Spinal cord (tissue), 10 donors: ENCODE data around the gene GPR162. TPM values are rescaled to one million over a fixed set of nuclear protein-coding genes. Genes with fewer than 3 reads are reported as not detected.
A peak's percentile ranks its signal among the peaks of the same experiment; 100 is the strongest.

Experiments
- DNase-seq, 6 donors: peaks; one replicate each; pipeline versions ENCODE4 v3.0.0 to v3.0.0-alpha.2; 2013 to 2015; ENCODE audit warnings: low spot score in 6 of 6, low read depth in 4 of 6
- H3K27ac ChIP-seq: one replicate; pipeline ENCODE4 v1.5.1; 2013; ENCODE audit warnings: low read depth, low read length, control low read depth
- H3K27me3 ChIP-seq: one replicate; pipeline ENCODE4 v1.6.1; 2013; ENCODE audit warnings: low read length; ENCODE audit not compliant: control insufficient read depth, insufficient read depth
- H3K36me3 ChIP-seq: one replicate; pipeline ENCODE4 v1.6.1; 2013; ENCODE audit warnings: low read length; ENCODE audit not compliant: control insufficient read depth, insufficient read depth
- H3K4me1 ChIP-seq: one replicate; pipeline ENCODE4 v1.6.1; 2013; ENCODE audit warnings: low read length; ENCODE audit not compliant: control insufficient read depth, insufficient read depth
- H3K4me3 ChIP-seq: one replicate; pipeline ENCODE4 v1.5.1; 2013; ENCODE audit warnings: low read depth, low read length, control low read depth
- H3K9me3 ChIP-seq: one replicate; pipeline ENCODE4 v1.6.1; 2013; ENCODE audit warnings: low read length; ENCODE audit not compliant: control insufficient read depth, insufficient read depth
- WGBS: methylation state at CpG from one replicate; pipeline ENCODE4 v1.1.5; 2013; ENCODE audit warnings: missing lambda C conversion rate; ENCODE audit not compliant: insufficient coverage; 5-methylcytosine and 5-hydroxymethylcytosine counted together
- polyA plus RNA-seq, 2 donors: library from polyadenylated mRNA; unstranded; fragments of 120-200 nt; gene quantifications; one replicate each; pipeline ENCODE4 v1.2.1, GENCODE V29; 2013; ENCODE audit not compliant: insufficient read length in 2 of 2
- total RNA-seq, 2 donors: library from RNA; depleted of rRNA in 1 of 2; stranded (reverse); fragments of 120-200 nt in 1 of 2; fragments of >200 nt in 1 of 2; gene quantifications; one replicate each; pipeline versions ENCODE4 v1.2.3 to v1.2.4, GENCODE V29; 2013 to 2014
- donor health status: healthy.

The GPR162 gene
- total and polyA plus RNA-seq, 4 donors: 43.4 to 128 (median 83.5) TPM

DNA sequence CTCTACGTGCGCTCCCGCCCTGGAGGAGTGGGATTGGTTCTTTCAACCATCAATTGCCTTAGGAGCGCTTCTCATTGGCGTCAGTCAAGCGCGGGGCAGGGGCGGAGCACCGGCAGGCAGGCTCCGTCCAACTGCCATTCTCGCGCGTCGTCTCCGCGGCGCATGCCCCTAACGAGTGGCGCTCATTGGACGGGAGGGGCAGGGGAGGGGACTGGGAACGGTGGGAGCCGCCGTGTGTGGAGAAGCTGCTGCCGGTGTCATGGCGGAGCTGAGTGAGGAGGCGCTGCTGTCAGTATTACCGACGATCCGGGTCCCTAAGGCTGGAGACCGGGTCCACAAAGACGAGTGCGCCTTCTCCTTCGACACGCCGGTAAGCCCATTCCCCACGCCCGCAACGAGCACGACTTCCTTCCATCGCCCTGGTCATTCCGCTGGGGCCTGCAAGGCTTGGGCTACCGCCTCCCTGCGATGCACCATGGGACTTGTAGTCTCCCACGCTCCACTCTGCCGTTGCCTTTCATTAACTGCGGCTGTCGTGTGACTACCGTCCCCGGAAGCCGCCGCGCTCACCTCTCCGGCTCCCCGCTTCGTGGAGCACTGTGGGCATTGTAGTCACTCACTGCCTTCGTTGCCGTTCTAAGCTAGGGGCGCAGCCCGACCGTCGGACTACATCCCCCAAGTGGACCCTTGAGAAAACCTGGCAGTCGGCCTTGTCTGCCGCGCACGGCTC, 30.5 kb downstream of the GPR162 start, which contains the start of gene USP5:
TSS of gene USP5 (plus strand) at position 230 of the 730 bp plus-strand sequence. CDS start at position 260, 30 bp downstream.
- H3K9me3 ChIP-seq: no peaks in the 10 kb centered on the region
- peak within 1 kb of the TSS; percentile 100 for H3K27ac ChIP-seq
- H3K27me3 ChIP-seq: no peaks in the 10 kb centered on the region
- H3K36me3 ChIP-seq: peaks cover 51% of the 10 kb centered on the region
- peak within 1 kb of the TSS; percentile 94 for H3K4me3 ChIP-seq
- peaks cover 30% of the 10 kb centered on the region for H3K4me1 ChIP-seq
- peak; percentile 98 to 100 (median 98) for DNase-seq
- WGBS: 0% methylated on average over 65 of the region's 65 CpGs

- Histone ChIP-seq H3K27me3 (no peaks in the 10 kb centered on the region), H3K4me1 (peaks cover 30% of the 10 kb centered on the region), H3K27ac (peak overlapping the region; percentile 100), H3K4me3 (peak overlapping the region; percentile 94), H3K9me3 (no peaks in the 10 kb centered on the region), H3K36me3 (peaks cover 51% of the 10 kb centered on the region)
- DNase-seq: peak in 3 of 6 donors; percentile 4 to 71 (median 68)
- 0% methylated on average over 12 of the region's 18 CpGs for WGBS
Measured at GRCh38 chr12:6852651-6853354, 31.2 kb downstream of the GPR162 start.

DNA sequence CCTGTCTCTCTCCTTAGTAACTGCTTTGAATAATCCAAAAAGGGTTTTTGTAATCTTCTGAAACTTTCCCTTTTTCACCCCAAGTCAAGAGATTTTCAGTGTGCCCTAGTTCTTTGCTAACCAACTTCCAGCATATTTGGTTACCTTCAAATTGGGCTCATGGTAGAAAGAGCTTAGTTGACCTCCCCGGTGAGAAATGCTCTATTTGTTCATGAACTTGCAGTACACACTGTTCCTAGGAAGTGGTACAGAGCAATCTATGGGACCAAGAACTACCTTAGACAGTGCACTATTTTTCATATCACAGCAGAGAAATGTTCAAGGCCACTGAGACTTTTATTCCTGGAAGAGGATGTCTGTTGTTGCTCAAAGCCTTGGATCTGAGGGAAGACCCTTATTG, 32.0 kb downstream of the GPR162 start:
- no peak overlapping the region for H3K4me3 ChIP-seq
- DNase-seq: no peak
- peaks cover 51% of the 10 kb centered on the region for H3K36me3 ChIP-seq
- WGBS: 88% methylated on average over 1 of the region's 1 CpG
- H3K27me3 ChIP-seq: no peaks in the 10 kb centered on the region
- peaks cover 30% of the 10 kb centered on the region for H3K4me1 ChIP-seq
- H3K9me3 ChIP-seq: no peaks in the 10 kb centered on the region
- peak overlapping the region; percentile 100 for H3K27ac ChIP-seq

GRCh38 chr12:6854036-6854435, 32.4 kb downstream of the GPR162 start:
- no peaks in the 10 kb centered on the region for H3K9me3 ChIP-seq
- H3K27me3 ChIP-seq: no peaks in the 10 kb centered on the region
- WGBS: 84% methylated on average over 6 of the region's 6 CpGs
- H3K4me3 ChIP-seq: no peak overlapping the region
- peaks cover 52% of the 10 kb centered on the region for H3K36me3 ChIP-seq
- peaks cover 30% of the 10 kb centered on the region for H3K4me1 ChIP-seq
- DNase-seq: no peak
- no peak overlapping the region for H3K27ac ChIP-seq

DNA sequence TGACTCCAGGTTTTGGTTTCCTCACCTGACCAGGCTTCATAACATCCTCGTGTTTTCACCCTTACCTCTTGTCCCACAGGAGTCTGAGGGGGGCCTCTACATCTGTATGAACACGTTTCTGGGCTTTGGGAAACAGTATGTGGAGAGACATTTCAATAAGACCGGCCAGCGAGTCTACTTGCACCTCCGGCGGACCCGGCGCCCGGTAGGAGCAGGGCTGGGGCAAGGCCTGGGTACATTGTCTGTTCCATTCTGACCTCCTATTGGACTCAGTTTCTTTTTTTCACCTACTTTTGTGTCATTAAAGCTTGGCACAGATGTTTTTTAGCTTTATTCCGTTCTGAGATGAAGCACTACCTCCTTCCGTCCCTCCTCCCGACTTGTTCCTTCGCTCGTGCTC, 33.7 kb downstream of the GPR162 start:
- Histone ChIP-seq H3K27me3 (no peaks in the 10 kb centered on the region), H3K36me3 (peaks cover 53% of the 10 kb centered on the region), H3K27ac (no peak overlapping the region), H3K9me3 (no peaks in the 10 kb centered on the region), H3K4me1 (peaks cover 24% of the 10 kb centered on the region), H3K4me3 (no peak overlapping the region)
- WGBS: 93% methylated on average over 14 of the region's 14 CpGs
- no peak for DNase-seq

DNA sequence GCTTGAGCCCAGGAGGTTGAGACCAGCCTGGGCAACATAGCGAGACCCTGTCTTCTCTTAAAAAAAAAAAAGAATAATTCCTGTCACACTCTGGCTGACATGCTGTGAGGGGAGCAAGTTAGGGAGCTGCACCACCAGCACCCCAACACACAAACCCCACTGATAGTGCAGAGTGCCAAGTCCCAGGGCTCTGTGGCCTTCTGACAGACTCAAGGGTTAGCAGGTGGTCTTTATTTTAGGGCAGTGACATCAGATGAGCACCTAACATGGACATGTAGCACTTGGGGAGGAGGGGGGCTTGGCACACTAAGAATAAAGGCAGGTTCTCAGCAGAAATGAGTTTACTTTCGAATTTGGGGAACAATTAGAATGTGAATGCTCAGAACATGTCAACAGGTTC, 37.2 kb downstream of the GPR162 start:
- peaks cover 6% of the 10 kb centered on the region for H3K4me1 ChIP-seq
- H3K27me3 ChIP-seq: no peaks in the 10 kb centered on the region
- H3K27ac ChIP-seq: no peak overlapping the region
- no peak for DNase-seq
- no peak overlapping the region for H3K4me3 ChIP-seq
- no peaks in the 10 kb centered on the region for H3K9me3 ChIP-seq
- no CpG with 5 or more reads among the region's 2 CpGs for WGBS
- H3K36me3 ChIP-seq: peaks cover 81% of the 10 kb centered on the region

DNA sequence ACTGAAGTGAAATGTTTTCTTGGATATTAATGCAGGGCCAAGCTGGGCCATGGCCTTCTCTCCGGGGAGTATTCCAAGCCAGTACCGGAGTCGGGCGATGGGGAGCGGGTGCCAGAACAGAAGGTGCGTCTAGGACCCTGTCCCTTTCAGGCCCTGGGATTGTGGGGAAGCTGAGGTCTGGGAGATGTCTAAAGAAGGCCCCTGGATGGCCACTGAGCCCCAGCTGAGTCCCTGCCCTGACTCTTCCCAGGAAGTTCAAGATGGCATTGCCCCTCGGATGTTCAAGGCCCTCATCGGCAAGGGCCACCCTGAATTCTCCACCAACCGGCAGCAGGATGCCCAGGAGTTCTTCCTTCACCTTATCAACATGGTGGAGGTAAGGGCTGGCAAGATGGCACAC, 38.5 kb downstream of the GPR162 start:
- 94% methylated on average over 8 of the region's 9 CpGs for WGBS
- Histone ChIP-seq H3K9me3 (no peaks in the 10 kb centered on the region), H3K36me3 (peaks cover 94% of the 10 kb centered on the region)

GRCh38 chr12:6860942-6861341, 39.3 kb downstream of the GPR162 start:
- Histone ChIP-seq H3K36me3 (peaks cover 94% of the 10 kb centered on the region), H3K27me3 (no peaks in the 10 kb centered on the region), H3K4me1 (no peaks in the 10 kb centered on the region), H3K4me3 (no peak overlapping the region), H3K27ac (no peak overlapping the region), H3K9me3 (no peaks in the 10 kb centered on the region)
- no peak for DNase-seq
- whole genome bisulfite sequencing: 97% methylated on average over 7 of the region's 7 CpGs

More for the DNA sequence above, 38.5 kb downstream of the GPR162 start:
- Histone ChIP-seq H3K27me3 (no peaks in the 10 kb centered on the region), H3K4me3 (no peak overlapping the region), H3K4me1 (no peaks in the 10 kb centered on the region), H3K27ac (no peak overlapping the region)
- DNase-seq: no peak

GRCh38 chr12:6861391-6861790, 39.8 kb downstream of the GPR162 start:
- WGBS: 96% methylated on average over 8 of the region's 9 CpGs
- DNase-seq: no peak
- no peaks in the 10 kb centered on the region for H3K9me3 ChIP-seq
- H3K4me1 ChIP-seq: no peaks in the 10 kb centered on the region
- H3K4me3 ChIP-seq: no peak overlapping the region
- no peak overlapping the region for H3K27ac ChIP-seq
- H3K27me3 ChIP-seq: no peaks in the 10 kb centered on the region
- peaks cover 94% of the 10 kb centered on the region for H3K36me3 ChIP-seq
